Measurements from ENCODE around the gene SHC2. TPM values are rescaled to one million over a fixed set of nuclear protein-coding genes. Genes with fewer than 3 reads are reported as not detected.

Gene SHC2
- total and polyA plus RNA-seq, 2 of the 13 experiments (the other 11 are each of a cell fraction or from before 2014, with no cell fraction given), result 9.0 to 18.3 TPM

DNA sequence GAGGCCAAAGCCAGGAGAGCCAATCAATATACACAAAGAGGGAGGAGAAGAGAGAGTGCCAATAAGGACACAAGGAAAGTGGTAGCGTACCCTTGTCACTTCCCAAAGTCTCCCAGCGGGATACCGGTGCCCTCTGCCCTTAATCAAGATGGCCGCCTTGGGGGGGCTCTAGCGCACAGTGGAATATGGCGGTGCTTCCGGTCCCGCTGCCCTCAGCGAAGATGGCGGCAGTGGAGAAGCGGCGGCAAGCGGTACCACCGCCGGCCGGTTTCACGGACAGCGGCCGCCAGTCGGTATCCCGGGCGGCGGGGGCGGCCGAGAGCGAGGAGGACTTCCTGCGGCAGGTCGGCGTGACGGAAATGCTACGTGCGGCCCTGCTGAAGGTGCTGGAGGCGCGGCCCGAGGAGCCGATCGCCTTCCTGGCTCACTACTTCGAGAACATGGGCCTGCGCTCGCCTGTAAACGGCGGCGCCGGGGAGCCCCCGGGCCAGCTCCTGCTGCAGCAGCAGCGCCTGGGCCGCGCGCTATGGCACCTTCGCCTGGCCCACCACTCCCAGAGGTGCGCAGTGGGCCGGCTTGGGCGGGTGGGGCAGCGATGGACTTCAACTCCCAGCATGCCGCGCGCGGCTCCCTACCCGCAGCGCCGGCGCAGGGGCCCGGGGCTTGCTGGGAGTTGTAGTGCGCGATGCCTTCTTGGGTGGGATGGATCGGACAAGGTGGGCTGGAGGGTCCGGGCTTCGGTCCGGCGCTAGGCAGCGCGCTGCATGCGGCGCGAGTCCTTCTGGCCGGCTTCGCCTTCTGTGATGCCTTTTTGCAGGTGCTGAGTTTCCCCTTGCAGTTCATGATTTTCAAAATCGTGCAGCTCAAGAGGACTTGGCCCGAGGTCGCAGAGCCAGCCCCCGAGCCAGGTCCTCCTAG lies 46.7 kb upstream of the SHC2 start, which contains the start of gene TPGS1 (continued):
- TF ChIP-seq, protein P1, sequence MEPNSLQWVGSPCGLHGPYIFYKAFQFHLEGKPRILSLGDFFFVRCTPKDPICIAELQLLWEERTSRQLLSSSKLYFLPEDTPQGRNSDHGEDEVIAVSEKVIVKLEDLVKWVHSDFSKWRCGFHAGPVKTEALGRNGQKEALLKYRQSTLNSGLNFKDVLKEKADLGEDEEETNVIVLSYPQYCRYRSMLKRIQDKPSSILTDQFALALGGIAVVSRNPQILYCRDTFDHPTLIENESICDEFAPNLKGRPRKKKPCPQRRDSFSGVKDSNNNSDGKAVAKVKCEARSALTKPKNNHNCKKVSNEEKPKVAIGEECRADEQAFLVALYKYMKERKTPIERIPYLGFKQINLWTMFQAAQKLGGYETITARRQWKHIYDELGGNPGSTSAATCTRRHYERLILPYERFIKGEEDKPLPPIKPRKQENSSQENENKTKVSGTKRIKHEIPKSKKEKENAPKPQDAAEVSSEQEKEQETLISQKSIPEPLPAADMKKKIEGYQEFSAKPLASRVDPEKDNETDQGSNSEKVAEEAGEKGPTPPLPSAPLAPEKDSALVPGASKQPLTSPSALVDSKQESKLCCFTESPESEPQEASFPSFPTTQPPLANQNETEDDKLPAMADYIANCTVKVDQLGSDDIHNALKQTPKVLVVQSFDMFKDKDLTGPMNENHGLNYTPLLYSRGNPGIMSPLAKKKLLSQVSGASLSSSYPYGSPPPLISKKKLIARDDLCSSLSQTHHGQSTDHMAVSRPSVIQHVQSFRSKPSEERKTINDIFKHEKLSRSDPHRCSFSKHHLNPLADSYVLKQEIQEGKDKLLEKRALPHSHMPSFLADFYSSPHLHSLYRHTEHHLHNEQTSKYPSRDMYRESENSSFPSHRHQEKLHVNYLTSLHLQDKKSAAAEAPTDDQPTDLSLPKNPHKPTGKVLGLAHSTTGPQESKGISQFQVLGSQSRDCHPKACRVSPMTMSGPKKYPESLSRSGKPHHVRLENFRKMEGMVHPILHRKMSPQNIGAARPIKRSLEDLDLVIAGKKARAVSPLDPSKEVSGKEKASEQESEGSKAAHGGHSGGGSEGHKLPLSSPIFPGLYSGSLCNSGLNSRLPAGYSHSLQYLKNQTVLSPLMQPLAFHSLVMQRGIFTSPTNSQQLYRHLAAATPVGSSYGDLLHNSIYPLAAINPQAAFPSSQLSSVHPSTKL (CRISPR knock-in tag; IDR thresholded peaks at IDR 0.05), result no peak; the same call in 1 of the 2 replicates
- TF ChIP-seq ZNF292 (CRISPR knock-in tag; IDR thresholded peaks at IDR 0.05; ENCODE audit: borderline replicate concordance, low read depth) (no peak), PCBP2 (optimal IDR thresholded peaks at IDR 0.05; ENCODE audit: low read depth, low read length, poor library complexity, severe bottlenecking) (no peak), SMAD9 (CRISPR knock-in tag; IDR thresholded peaks at IDR 0.05) (no peak), ZFP1 (CRISPR knock-in tag; IDR thresholded peaks at IDR 0.05) (no peak), KDM5B (CRISPR knock-in tag; IDR thresholded peaks at IDR 0.05; ENCODE audit: borderline replicate concordance) (peak; percentile 62), SOX6 (IDR thresholded peaks at IDR 0.05) (no peak), SOX6 (CRISPR knock-in tag; IDR thresholded peaks at IDR 0.05) (no peak; the same call in 1 of the 2 replicates), ZNF24 (IDR thresholded peaks at IDR 0.05) (no peak), RFXANK (CRISPR knock-in tag; IDR thresholded peaks at IDR 0.05) (no peak), HNF4A (CRISPR knock-in tag; IDR thresholded peaks at IDR 0.05) (no peak), ZNF17 (CRISPR knock-in tag; IDR thresholded peaks at IDR 0.05) (no peak)
- TF ChIP-seq, protein P2, sequence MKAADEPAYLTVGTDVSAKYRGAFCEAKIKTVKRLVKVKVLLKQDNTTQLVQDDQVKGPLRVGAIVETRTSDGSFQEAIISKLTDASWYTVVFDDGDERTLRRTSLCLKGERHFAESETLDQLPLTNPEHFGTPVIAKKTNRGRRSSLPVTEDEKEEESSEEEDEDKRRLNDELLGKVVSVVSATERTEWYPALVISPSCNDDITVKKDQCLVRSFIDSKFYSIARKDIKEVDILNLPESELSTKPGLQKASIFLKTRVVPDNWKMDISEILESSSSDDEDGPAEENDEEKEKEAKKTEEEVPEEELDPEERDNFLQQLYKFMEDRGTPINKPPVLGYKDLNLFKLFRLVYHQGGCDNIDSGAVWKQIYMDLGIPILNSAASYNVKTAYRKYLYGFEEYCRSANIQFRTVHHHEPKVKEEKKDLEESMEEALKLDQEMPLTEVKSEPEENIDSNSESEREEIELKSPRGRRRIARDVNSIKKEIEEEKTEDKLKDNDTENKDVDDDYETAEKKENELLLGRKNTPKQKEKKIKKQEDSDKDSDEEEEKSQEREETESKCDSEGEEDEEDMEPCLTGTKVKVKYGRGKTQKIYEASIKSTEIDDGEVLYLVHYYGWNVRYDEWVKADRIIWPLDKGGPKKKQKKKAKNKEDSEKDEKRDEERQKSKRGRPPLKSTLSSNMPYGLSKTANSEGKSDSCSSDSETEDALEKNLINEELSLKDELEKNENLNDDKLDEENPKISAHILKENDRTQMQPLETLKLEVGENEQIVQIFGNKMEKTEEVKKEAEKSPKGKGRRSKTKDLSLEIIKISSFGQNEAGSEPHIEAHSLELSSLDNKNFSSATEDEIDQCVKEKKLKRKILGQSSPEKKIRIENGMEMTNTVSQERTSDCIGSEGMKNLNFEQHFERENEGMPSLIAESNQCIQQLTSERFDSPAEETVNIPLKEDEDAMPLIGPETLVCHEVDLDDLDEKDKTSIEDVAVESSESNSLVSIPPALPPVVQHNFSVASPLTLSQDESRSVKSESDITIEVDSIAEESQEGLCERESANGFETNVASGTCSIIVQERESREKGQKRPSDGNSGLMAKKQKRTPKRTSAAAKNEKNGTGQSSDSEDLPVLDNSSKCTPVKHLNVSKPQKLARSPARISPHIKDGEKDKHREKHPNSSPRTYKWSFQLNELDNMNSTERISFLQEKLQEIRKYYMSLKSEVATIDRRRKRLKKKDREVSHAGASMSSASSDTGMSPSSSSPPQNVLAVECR (CRISPR knock-in tag; IDR thresholded peaks at IDR 0.05; ENCODE audit: borderline replicate concordance), result peak; percentile 82
- TF ChIP-seq, protein P3, sequence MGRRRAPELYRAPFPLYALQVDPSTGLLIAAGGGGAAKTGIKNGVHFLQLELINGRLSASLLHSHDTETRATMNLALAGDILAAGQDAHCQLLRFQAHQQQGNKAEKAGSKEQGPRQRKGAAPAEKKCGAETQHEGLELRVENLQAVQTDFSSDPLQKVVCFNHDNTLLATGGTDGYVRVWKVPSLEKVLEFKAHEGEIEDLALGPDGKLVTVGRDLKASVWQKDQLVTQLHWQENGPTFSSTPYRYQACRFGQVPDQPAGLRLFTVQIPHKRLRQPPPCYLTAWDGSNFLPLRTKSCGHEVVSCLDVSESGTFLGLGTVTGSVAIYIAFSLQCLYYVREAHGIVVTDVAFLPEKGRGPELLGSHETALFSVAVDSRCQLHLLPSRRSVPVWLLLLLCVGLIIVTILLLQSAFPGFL (CRISPR knock-in tag; IDR thresholded peaks at IDR 0.05), result no peak
- TF ChIP-seq, protein P4, sequence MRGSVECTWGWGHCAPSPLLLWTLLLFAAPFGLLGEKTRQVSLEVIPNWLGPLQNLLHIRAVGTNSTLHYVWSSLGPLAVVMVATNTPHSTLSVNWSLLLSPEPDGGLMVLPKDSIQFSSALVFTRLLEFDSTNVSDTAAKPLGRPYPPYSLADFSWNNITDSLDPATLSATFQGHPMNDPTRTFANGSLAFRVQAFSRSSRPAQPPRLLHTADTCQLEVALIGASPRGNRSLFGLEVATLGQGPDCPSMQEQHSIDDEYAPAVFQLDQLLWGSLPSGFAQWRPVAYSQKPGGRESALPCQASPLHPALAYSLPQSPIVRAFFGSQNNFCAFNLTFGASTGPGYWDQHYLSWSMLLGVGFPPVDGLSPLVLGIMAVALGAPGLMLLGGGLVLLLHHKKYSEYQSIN (CRISPR knock-in tag; IDR thresholded peaks at IDR 0.05; ENCODE audit: borderline replicate concordance), result no peak
- TF ChIP-seq, protein P5, sequence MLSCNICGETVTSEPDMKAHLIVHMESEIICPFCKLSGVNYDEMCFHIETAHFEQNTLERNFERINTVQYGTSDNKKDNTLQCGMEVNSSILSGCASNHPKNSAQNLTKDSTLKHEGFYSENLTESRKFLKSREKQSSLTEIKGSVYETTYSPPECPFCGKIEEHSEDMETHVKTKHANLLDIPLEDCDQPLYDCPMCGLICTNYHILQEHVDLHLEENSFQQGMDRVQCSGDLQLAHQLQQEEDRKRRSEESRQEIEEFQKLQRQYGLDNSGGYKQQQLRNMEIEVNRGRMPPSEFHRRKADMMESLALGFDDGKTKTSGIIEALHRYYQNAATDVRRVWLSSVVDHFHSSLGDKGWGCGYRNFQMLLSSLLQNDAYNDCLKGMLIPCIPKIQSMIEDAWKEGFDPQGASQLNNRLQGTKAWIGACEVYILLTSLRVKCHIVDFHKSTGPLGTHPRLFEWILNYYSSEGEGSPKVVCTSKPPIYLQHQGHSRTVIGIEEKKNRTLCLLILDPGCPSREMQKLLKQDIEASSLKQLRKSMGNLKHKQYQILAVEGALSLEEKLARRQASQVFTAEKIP (CRISPR knock-in tag; IDR thresholded peaks at IDR 0.05; ENCODE audit: borderline replicate concordance), result no peak
